GM21737 (cell line): Measurements from ENCODE around the gene TACC2.

ENCODE experiments used
- ATAC-seq: cut with Tn5 transposase; IDR thresholded peaks from one replicate; pipeline ENCODE4 v1.9.1; 2021; ENCODE audit warnings: mild to moderate bottlenecking, moderate library complexity; ENCODE audit not compliant: unreplicated experiment

TACC2 gene

DNA sequence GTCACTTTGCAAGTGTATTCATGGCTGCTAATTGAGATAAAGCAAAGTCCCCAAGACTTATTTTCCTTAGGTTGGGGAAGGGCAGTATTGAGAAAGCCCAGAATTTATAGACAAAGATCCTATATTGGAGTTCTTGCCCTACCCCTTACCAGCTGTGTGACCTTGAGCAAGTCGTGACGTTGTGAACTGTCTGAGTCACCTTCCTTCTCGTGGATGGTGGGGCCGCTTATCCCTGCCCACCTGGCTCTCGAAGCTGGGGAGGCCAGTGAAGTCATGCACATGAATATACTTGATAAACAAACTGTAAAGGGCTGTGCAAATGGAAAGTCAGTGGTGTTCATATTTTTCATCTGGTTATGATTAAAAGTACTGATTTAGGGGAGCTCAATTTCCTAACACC, 127.4 kb downstream of the TACC2 start:
- no peak for ATAC-seq

DNA sequence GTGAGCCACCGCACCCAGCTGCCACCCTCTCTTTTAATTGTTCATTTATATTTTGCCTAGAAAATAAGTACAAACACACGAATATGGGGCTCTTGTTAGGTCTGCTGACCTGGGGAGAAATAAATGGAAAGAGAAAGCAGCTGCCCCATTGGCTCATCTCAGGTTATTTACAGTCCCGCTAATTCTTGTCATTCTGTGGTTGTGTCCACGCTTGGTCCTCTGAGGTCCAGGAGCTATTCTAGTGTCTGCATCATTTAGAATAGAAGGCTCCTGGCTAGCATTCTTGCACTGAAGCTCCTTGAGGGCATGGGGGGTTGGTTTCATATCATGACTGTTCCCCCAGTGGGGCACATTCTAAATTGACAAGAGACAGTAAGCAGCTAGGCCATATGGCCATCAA, 128.5 kb downstream of the TACC2 start:
- ATAC-seq, result no peak

GRCh38 chr10:122120008-122120744, 131.2 kb downstream of the TACC2 start:
- ATAC-seq, result no peak

DNA sequence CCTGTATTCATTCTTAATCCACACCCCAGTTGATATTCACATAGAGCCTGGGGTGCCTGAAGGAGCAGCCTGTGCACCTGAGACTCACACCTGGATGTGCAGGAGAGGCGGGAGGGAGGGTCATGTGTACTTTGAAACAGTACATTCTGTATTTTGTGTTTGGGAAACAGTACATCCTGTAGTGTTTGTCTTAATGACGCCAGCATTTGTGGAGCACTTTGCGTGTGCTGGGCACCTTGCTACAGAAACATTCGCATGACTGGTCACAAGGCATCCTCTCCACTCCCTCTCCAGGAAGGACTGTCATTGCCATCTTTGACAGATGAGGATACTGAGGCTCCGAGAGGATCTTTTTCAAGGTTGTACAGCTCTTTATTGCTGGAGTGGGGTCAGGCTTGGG, 132.1 kb downstream of the TACC2 start:
- no peak for ATAC-seq

- no peak for ATAC-seq
Observed at GRCh38 chr10:122122493-122122892, 133.5 kb downstream of the TACC2 start.

DNA sequence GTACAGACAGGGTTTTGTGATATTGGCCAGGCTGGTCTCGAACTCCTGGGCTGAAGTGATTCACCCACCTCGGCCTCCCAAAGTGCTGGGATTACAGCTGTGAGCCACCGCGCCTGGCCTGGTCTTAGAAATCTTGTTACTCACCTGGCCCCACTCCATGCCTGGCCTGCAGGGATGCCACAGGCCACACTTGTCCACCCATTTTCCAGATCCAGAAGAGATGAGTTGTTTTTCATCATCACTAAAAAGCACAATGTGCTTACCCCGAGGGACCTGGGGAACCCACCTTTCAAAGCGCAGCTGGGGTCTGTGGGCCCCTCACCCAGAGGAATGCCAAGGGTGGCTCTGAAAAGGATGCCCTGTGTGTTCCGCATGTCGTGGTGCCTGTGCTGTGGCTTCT, 134.2 kb downstream of the TACC2 start:
- ATAC-seq, result no peak

GRCh38 chr10:122124342-122124741, 135.4 kb downstream of the TACC2 start:
- no peak for ATAC-seq

DNA sequence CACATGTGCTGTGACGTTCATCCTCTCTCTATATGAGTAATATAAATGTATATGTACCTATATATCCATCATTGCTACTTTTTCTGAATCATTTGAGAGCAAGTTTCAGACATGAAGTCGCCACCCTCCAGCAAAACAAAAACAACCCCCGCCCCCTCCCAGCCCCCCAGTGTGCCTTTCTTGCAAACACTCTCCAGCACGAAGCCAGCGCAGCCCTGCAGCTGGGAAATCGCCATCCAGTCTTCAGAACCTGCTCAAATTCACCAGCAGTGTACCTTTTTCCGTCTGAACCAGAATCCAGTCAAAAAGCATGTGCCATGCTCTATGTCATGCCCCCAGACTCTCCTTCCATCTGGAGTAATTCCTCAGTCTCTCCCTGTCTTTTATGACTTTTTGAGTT, 135.8 kb downstream of the TACC2 start:
- ATAC-seq, result no peak

GRCh38 chr10:122126763-122127659, 138.0 kb downstream of the TACC2 start:
- no peak for ATAC-seq

DNA sequence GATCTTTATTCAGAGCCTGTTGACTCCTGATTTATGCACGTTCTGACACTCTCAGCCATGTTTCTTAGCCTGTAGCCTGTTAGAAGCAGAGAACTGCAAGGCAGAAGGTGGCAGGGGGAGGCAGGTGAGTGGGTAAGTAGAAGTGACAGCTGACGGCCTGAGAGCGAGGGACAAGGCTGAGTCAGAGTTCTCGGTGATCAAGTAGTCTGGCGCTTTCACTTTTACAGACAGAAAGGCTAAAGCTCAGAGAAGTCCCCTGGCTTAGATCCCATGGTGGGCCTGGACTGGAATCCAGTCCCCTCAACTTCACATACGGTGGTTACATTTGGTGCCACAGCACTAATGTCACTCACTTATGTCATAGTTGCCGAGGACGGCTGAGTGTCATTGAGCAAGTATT, 139.0 kb downstream of the TACC2 start:
- no peak for ATAC-seq

DNA sequence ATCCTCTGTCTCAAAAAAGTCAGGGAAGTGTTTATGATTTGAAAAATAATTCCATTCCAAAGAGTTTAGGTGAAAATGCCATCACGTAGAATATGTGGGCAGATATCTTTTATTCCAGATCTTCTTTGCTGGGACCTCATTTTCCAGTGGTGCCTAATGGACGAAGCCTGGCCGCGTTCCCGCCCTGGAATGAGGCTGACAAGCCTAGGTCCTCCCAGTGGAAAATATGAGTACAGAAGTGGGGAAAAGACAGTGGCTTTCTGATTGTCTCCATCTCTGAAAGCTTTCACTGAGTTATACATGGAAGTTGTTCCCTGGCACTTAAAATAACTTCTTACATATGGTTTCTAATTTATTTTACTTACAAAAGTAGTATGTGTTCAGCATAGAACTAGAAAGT, 139.4 kb downstream of the TACC2 start:
- no peak for ATAC-seq

DNA sequence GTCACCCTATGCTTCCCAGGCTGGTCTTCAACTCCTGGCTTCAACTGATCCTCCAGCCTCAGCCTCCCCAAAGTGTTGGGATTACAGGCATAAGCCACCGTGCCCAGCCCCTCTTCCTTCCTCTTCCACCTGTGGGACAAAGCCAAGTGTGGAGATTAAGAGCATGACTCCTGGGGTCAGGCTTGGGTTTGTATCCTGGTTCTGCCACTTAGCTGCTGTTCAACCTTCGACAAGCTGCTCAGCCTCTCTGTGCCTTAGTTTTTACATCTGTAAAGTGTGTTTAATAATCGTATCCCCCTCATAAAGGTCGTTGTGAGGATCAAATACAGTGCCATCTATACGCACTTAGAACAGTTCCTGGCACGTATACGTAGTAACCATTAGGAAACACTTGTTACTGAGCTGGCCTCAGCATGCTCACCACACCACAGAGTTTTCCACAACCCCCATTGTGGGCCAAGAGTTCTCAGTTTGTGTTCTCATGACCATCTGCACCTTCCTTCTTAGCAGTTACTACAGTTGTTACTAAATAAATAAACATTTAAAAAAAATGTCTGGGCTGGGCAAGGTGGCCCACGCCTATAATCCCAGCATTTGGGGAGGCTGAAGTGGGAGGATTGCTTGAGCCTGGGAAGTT, 141.6 kb downstream of the TACC2 start:
- ATAC-seq, result no peak

DNA sequence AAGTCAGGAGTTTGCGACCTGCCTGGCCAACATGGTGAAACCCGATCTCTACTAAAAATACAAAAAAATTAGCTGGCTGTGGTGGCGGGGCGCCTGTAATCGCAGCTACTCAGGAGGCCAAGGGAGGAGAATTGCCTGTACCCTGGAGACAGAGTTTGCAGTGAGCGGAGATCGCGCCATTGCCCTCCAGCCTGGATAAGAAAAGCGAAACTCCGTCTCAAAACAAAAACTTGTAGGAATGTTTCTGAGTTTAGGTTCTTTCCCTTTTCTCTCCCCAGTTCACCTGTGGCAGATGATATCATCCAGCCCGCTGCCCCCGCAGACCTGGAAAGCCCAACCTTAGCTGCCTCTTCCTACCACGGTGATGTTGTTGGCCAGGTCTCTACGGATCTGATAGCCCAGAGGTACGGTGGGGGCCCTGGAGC, 143.4 kb downstream of the TACC2 start:
- no peak for ATAC-seq

GRCh38 chr10:122132882-122133565, 144.1 kb downstream of the TACC2 start:
- ATAC-seq, result no peak

- no peak for ATAC-seq
Observed at GRCh38 chr10:122135251-122136025, 146.5 kb downstream of the TACC2 start.

DNA sequence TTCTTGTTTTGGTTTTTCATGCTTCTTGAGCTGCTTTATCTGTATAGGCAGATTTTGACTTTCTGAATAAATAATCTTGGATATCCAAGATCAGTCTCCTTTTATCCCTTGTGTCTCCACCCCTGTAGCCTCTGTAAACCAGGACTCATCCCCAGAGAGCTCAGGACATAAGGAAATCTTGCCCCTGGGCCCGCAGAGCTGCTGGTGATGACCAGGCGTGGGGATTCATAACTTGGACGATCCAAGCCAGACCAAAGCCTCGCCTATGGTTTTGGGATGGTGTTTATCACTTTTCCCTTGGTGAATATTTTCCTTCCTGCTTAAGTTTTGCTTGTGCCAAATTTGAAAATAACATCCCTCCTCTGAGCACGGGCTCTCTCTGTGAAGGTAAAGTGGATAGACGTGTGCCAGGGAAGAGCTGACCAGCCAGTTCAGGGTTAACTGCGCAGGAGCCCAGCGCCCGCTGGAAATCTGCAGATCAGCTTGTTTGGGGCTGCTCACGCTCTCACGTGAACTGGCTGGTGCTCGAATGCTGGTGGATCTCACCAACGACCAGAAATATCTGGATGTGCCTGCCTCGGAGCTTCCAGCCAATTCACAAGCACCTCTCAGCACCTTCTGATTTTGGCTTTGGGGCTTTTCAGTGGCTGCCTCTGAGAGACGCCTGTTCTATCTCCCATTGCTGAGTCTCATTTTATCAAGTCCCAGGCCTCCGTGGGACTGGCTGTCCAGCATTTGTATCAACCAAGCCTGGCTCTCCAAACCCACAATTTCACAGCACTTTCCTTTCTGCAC, 150.1 kb downstream of the TACC2 start:
- no peak for ATAC-seq

GRCh38 chr10:122139627-122140170, 150.7 kb downstream of the TACC2 start:
- no peak for ATAC-seq

- no peak for ATAC-seq
Observed at GRCh38 chr10:122140461-122140902, 151.5 kb downstream of the TACC2 start.

DNA sequence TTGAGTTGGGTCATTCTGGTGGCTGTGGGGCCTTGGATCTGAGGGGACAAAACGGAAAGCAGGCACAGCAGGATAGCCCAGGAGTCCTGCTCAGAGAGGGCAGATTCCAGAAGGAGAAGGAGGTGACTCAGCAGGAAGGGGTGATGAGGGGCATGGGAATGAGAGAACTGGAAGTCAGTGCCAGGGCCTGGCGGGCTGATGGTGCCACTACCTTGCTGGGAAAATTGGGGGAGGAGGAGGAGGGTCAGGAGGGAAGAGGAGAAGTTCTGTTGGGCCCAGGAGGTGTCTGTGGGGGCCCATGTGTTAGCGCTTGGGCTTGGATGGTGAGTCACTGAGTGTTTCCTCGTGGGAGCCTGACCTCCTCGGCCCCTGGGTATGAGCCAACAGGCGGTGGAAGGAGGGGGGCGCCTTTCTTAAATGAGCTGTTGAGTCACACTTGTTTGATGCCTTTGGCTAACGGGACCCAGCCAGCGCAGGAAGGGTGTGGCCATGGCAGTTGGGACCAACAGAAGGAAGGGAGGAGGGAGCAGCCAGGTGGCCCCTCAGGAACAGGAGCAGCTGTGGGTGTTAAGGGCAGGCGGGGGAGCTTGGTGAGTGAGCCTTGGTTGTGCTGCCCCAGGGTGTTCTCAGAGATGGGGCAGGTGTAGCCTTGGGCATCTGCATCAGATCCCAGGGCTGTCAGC, 152.1 kb downstream of the TACC2 start:
- ATAC-seq, result no peak
